KOPT-K1 (cell line): ENCODE data around the gene RAB1A.

Source experiments
- H3K27ac ChIP-seq: fragments of 200-600 bp; sonication (generic); 2 replicates; pipeline ENCODE4 v1.5.1; 2016; ENCODE audit warnings: antibody characterized with exemption, mild to moderate bottlenecking, low read depth, low read length; ENCODE audit not compliant: poor library complexity, severe bottlenecking
- H3K36me3 ChIP-seq: fragments of 200-600 bp; sonication (generic); 2 replicates; pipeline ENCODE4 v1.5.1; 2017; ENCODE audit warnings: antibody characterized with exemption, mild to moderate bottlenecking, low read length, moderate library complexity; ENCODE audit not compliant: insufficient read depth
- H3K9me3 ChIP-seq: fragments of 200-600 bp; sonication (generic); 2 replicates; pipeline ENCODE4 v1.5.1; 2017; ENCODE audit warnings: antibody characterized with exemption, low read length, mild to moderate bottlenecking; ENCODE audit not compliant: insufficient read depth, poor library complexity, severe bottlenecking

The RAB1A gene

DNA sequence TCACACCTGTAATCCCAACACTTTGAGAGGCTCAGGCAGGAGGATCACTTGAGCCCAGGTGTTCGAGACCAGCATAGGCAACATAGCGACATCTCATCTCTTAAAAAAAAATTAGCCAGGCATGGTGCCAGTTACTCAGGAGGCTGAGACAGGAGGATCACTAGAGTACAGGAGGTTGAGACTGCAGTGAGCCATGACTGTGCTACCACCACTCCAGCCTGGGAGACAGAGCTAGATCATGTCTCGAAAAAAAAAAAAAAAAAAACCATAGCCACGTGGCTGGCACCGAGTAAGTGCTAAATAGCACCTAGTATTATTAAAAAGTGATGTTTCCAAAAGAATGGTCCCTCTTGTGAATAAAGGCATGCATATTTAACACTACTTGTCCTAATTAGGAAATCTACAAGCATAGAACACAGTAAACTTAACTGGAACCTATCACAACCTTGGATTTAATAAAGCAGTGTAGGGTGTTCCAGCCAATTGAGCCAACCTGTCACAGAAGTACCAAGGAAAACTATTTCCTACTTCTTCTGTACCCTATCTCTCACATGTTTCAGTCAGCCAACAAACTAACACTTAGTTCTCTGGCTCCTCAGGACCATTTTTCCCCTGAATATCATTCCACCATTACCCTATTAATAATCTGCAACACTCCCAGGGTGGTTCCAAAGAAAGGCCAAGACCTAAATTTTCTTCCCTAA is 8.8 kb downstream of the RAB1A start:
- no peak overlapping the region for H3K27ac ChIP-seq
- H3K9me3 ChIP-seq, result no peaks in the 10 kb centered on the region
- peaks cover 7% of the 10 kb centered on the region; the same call in 1 of the 2 replicates for H3K36me3 ChIP-seq

DNA sequence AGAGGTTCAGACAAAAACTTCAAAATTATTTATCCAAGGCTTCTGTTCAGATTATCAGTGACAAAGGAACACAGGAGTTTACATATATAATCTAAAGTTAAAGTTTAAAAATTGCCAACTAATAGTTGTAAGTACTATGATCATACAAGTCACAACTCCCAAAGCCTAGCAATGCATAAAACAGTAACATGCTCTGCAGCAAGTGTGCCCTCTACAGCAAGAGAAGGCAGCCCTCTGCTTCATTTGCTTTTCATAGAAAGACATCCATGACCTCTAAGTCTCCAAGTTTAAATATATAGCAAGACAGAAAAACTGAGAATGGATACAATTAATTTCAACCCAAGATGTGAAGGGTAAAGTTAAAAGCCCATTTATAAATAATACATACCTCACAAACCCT is 13.3 kb downstream of the RAB1A start:
- H3K9me3 ChIP-seq, result no peaks in the 10 kb centered on the region
- H3K27ac ChIP-seq, result no peak overlapping the region
- peaks cover 7% of the 10 kb centered on the region; the same call in 1 of the 2 replicates for H3K36me3 ChIP-seq

DNA sequence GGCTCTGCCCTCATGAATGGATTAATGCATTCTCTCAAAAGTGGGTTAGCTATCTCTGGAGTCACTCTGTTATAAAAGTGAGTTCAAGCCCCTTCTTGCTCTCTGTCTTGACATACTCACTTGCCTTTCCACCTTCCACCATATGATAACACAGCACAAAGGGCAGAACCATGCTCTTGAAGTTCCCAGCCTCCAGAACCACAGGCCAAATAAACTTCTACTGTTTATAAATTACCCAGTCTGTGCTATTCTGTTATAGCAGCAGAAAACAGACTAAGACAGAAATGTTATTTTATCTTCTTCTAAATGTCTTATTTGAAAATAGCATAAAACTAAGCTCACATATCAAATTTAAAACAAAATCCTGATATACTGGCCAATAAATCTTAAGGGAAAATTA is 15.0 kb downstream of the RAB1A start:
- Histone ChIP-seq H3K27ac (no peak overlapping the region), H3K9me3 (no peaks in the 10 kb centered on the region), H3K36me3 (peaks cover 6% of the 10 kb centered on the region; the same call in 1 of the 2 replicates)

DNA sequence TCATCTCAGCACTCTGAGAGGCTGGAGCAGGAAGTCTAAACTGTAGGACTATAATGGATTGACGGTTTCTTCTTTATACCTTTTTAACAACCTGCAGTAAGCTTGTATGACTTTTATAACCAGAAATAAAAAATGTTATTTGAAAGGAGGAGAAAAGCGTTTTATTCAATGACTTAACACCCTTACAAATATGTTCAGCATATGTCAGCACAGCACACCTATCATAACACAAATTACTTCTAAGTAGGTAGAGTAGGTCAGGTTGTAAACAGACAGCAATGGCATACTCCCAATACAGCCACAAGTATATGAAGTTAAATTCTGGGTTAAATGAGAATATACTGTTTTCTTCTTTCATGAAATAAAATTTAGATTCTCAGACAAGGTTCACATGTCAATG is 16.1 kb downstream of the RAB1A start:
- Histone ChIP-seq H3K36me3 (peaks cover 6% of the 10 kb centered on the region; the same call in 1 of the 2 replicates), H3K9me3 (no peaks in the 10 kb centered on the region), H3K27ac (no peak overlapping the region)

DNA sequence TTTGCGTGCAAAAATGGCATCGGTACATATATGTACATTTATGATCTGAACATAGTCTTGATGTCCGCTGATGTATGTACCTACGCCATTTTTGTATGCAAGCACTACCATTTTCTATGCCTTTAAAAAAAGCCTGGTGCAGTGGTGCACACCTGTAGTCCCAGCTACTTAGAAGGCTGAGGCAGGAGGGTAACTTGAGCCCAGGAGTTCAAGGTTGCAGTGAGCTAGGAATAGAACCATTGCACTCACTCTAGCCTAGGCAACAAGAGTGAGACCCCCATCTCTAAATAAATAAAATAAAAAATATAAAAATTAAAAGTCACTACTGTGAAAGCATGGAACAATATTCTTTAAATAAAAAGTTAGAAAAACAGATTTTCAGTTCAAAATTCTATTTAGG is 16.7 kb downstream of the RAB1A start:
- H3K27ac ChIP-seq, result no peak overlapping the region
- peaks cover 6% of the 10 kb centered on the region; the same call in 1 of the 2 replicates for H3K36me3 ChIP-seq
- H3K9me3 ChIP-seq, result no peaks in the 10 kb centered on the region

DNA sequence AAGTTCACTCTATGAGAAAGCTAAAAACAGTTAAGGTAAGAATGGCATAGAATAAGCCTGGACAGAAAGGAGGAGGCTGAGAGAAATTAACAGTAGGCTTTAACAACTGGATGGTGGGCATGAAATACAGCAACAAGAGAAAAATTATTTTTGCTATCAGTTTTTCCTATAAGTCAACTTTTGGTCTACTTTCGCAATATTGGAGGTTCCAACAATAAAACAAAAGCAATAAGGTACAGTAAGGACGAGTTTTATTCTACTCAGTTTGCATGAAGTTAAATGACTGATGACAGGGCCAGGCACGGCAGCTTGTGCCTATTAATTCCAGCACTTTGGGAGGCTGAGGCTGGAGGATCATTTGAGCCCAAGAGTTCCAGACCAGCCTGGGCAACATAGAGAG is 17.3 kb downstream of the RAB1A start:
- Histone ChIP-seq H3K27ac (no peak overlapping the region), H3K9me3 (no peaks in the 10 kb centered on the region), H3K36me3 (peaks cover 10% of the 10 kb centered on the region)

DNA sequence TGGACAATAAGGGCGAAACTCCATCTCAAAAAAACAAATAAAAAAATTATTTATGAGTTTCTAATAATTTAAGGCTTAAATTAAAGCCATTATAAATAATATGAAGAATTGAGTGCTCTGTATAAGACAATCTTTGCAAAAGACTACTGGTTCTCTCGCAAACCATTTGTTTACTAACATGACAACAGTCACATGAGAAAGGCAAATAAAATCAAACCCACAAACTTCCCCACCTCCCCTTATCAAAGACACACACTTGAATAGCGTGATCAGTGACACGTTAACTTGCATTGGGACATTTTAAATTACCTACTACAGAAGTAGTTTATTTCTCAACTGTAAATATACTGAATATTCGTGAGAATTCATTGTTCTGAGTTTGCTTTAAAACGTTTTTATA is 21.1 kb downstream of the RAB1A start:
- no peak overlapping the region for H3K27ac ChIP-seq
- H3K9me3 ChIP-seq, result no peaks in the 10 kb centered on the region
- H3K36me3 ChIP-seq, result peaks cover 30% of the 10 kb centered on the region

DNA sequence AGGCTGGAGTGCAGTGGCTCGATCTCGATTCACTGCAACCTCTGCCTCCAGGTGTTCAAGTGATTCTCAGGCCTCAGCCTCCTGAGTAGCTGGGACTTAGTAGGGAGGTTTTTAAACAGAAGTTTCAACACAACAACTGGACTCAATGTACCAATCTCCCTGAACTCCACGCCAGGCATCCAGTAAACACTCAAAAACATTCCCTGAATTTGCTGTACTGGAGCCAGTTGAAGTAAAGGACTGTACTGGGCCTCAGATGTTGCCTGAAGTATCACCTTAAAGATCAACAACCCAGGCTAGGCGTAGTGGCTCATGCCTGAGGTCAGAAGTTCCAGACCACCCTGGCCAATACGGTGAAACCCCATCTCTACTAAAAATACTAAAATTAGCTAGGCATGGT is 22.4 kb downstream of the RAB1A start:
- Histone ChIP-seq H3K27ac (no peak overlapping the region), H3K9me3 (no peaks in the 10 kb centered on the region), H3K36me3 (peaks cover 42% of the 10 kb centered on the region)

DNA sequence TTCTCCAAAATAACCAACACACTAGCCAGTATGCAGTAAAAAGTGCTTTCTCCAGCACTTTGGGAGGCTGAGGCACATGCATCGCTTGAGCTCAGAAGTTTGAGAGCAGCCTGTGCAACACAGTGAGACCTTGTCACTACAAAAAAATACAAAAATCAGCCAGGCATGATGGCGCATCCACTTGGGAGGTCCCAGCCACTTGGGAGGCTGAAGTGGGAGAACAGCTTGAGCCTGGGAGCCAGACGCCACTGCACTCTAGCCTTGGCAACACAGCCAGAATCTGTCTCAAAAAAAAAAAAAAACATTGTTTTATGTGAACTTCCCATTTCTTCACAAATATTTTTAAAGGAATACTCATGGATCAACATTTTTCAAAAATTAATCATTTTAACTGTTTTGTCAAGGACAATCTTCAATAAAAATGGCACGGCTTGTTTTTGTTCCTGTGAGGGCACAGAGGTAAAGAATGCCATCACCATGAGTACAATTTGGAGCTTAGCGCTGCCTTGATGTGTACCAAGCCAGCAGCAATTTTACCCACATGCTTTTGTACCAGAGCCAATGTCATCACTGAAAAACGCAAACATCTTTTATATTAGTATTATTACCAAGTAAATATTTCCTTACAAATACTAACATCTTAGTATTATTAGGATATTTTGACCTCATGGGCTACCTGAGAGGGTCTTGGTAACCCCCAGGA is 26.7 kb downstream of the RAB1A start:
- no peaks in the 10 kb centered on the region for H3K9me3 ChIP-seq
- no peak overlapping the region for H3K27ac ChIP-seq
- H3K36me3 ChIP-seq, result peaks cover 78% of the 10 kb centered on the region

DNA sequence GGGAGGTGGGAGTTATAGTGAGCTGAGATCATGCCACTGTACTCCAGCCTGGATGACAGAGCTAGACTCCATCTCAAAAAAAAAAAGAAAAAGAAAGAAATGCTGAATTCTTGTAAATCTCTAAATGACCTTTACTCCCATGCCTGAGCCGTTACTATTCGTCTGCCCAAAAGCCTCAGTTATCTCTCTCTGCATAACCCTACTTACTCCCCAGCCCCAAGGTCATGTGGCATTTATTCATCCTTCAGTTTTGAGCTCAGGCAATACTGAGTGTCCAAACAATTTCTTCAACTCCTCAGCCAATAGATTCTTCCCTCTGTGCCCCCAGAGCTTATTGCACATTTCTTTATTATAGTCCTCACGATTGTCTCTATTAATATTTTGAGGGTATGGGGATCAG is 28.8 kb downstream of the RAB1A start:
- Histone ChIP-seq H3K36me3 (peaks cover 87% of the 10 kb centered on the region), H3K9me3 (no peaks in the 10 kb centered on the region)

DNA sequence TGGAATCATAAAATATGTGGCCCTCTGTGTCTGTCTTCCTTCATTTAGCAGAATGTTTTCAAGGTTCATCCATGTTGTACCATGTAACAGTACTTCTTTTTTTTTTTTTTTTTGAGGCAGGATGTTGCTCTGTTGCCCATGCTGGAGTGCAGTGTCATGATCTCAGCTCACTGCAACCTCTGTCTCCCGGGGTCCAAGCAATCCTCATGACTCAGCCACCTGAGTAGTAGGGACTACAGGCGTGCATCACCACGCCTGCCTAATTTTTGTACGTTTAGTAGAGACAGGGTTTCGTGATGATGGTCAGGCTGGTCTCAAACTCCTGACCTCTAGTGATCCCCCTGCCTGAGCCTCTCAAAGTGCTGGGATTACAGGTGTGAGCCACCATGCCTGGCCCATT is 31.2 kb downstream of the RAB1A start:
- Histone ChIP-seq H3K36me3 (peaks cover 97% of the 10 kb centered on the region), H3K27ac (no peak overlapping the region), H3K9me3 (no peaks in the 10 kb centered on the region)

More for the DNA sequence above, 28.8 kb downstream of the RAB1A start:
- no peak overlapping the region for H3K27ac ChIP-seq

DNA sequence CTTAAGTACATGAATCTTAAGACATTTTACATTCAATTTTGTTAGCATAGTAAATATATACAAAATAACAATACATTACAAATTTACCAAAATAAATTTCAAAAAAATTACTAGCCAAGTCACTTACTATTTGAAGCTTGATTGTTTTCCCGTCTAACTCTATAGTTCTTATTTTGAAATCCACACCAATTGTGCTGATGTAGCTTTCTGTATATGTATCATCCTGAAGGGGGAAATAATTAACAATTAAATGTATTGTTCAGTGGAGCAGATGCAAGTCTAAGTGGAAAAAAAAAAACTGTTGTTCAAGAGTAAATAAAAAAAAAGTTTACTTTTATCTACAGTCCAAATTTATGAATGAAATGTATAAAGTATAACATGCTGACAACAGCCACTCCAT is 32.1 kb downstream of the RAB1A start:
- H3K27ac ChIP-seq, result no peak overlapping the region
- no peaks in the 10 kb centered on the region for H3K9me3 ChIP-seq
- peaks cover 96% of the 10 kb centered on the region for H3K36me3 ChIP-seq

DNA sequence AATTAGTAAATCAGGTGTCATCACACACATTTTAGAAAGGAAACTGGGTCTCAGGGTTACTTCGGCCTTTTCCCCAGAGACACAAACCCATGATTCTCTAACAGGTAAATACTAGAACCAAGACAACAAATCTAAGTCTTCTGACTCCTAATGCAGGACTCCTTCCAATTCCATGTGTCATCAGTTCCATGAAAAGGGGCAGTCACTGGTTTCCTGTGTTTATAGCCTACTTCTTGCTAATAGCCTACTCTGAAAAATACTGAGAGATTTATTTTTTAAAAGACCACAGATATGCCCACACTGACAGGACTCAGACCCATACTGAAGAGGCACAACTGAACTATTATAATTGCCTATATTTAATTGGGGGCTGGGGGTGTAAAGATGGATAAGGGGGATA is 33.0 kb downstream of the RAB1A start:
- H3K36me3 ChIP-seq, result peaks cover 96% of the 10 kb centered on the region
- H3K9me3 ChIP-seq, result no peaks in the 10 kb centered on the region
- no peak overlapping the region for H3K27ac ChIP-seq

DNA sequence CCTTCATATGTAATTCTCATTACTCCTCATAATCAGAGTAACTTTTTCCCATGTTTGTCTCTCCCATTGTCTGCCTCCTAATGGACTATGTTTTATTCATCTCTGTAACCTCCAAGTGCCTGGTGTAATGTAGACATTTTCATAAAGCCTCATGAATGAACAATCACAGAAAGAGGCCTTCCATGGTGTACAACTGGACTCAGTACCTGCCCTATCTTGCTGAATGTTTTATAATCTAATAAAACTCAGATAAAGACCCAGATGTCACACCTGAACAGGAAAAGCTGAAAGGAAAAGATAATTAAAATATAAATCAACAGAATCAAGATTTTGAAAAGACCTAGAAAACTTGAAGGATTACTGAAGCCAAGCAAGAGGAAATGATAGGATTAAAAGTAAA is 36.7 kb downstream of the RAB1A start:
- no peaks in the 10 kb centered on the region for H3K9me3 ChIP-seq
- no peak overlapping the region for H3K27ac ChIP-seq
- peaks cover 98% of the 10 kb centered on the region for H3K36me3 ChIP-seq

DNA sequence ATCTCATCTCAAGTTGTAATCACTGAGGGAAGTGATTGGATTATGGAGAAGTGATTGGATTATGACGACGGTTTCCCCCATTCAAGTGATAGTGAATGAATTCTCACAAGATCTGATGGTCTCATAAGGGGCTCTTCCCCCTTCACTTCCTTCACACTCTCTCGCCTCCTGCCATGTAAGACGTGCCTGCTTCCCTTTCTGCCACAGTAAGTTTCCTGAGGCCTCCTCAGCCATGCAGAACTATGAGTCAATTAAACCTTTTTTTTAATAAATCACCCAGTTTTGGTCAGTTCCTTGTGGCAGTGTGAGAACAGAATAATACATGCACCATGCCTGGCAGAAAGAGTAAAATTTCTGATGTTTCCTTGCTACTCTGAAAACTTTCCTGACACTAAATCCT is 37.1 kb downstream of the RAB1A start:
- no peaks in the 10 kb centered on the region for H3K9me3 ChIP-seq
- peaks cover 98% of the 10 kb centered on the region for H3K36me3 ChIP-seq
- no peak overlapping the region for H3K27ac ChIP-seq

DNA sequence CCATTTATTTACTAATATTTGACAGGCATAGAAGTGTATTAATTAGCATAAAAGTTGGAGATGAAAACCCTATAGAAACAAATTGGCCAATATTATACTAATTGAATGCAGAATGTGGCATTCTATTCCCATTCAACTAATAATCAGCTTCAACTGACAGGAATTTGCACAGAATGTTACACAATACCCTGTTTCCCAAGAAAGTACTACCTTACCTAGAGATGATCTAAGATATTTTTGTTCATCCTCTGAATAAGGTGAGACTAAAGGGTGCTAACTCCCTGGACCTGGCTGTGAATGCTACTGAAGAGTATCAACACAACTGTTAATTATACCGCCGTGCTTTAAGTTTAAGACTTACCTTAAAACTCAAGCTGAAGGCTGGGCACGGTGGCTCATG is 44.8 kb downstream of the RAB1A start:
- Histone ChIP-seq H3K27ac (no peak overlapping the region), H3K36me3 (peaks cover 99% of the 10 kb centered on the region), H3K9me3 (no peaks in the 10 kb centered on the region)
